ENCODE measurements around the gene TDRD9.

GRCh38 chr14:104098272-104099095 is 170.2 kb downstream of the TDRD9 start:
- no peak for TF ChIP-seq EZH2 (IDR thresholded peaks at IDR 0.05; ENCODE audit: insufficient read depth, poor library complexity, severe bottlenecking)
- no peak for TF ChIP-seq EZH2phosphoT487 (IDR thresholded peaks at IDR 0.05; ENCODE audit: insufficient read depth, low read depth)
